K562 (cell line): ENCODE measurements around the gene FERMT3. TPM values are rescaled to one million over a fixed set of nuclear protein-coding genes. Genes with fewer than 3 reads are reported as not detected.

ENCODE experiments used
- CAMTA2 ChIP-seq: fragments of 250-450 bp; sonication (Bioruptor Pico); conservative IDR thresholded peaks from 2 replicates; pipeline ENCODE4 v1.5.1; 2022
- CBX8 ChIP-seq: fragments of 200-600 bp; sonication (generic); IDR thresholded peaks from 2 replicates; pipeline ENCODE4 v1.6.1; 2012; ENCODE audit warnings: borderline replicate concordance, mixed run types, low read depth, mild to moderate bottlenecking, moderate library complexity, mixed read lengths, low read length, control low read depth, inconsistent platforms; ENCODE audit not compliant: poor library complexity, severe bottlenecking; ENCODE audit errors: extremely low read depth
- ESRRB ChIP-seq: fragments of 250-450 bp; sonication (Bioruptor Pico); IDR thresholded peaks from 2 replicates; pipeline ENCODE4 v1.5.0; 2020; ENCODE audit warnings: mild to moderate bottlenecking, moderate library complexity, borderline replicate concordance
- FOXK2 ChIP-seq, 2 experiments: fragments of 450-650 bp; IDR thresholded peaks in 1 of 2; conservative IDR thresholded peaks in 1 of 2; 2 replicates each; pipeline ENCODE4 v1.6.1; 2016; ENCODE audit warnings: low read depth in 2 of 2, mild to moderate bottlenecking in 1 of 2
- HNRNPUL1 ChIP-seq: fragments of 200-400 bp; formaldehyde crosslinking; IDR thresholded peaks from 2 replicates; pipeline ENCODE4 v1.6.1; 2017; ENCODE audit warnings: low read length
- HOXB6 ChIP-seq: fragments of 250-450 bp; sonication (Bioruptor Pico); IDR thresholded peaks from 2 replicates; pipeline ENCODE4 v1.5.1; 2022; ENCODE audit warnings: mild to moderate bottlenecking, borderline replicate concordance
- IRF2 ChIP-seq: sonication (generic); formaldehyde crosslinking; IDR thresholded peaks from 2 replicates; pipeline ENCODE4 v1.8.1; 2022; ENCODE audit warnings: mild to moderate bottlenecking, missing genetic modification reagents
- MTA2 ChIP-seq: fragments of 450-650 bp; IDR thresholded peaks from 2 replicates; pipeline ENCODE4 v1.6.1; 2016; ENCODE audit warnings: low read depth
- NRF1 ChIP-seq, 2 experiments: fragments of 450-650 bp; IDR thresholded peaks in 1 of 2; conservative IDR thresholded peaks in 1 of 2; 2 replicates each; pipeline ENCODE4 v1.6.1; 2014; ENCODE audit warnings: mild to moderate bottlenecking in 2 of 2
- PREB ChIP-seq: sonication (generic); formaldehyde crosslinking; IDR thresholded peaks from 2 replicates; pipeline ENCODE4 v1.8.1; 2023; ENCODE audit warnings: mild to moderate bottlenecking, missing genetic modification reagents
- PTBP1 ChIP-seq: fragments of 200-400 bp; formaldehyde crosslinking; IDR thresholded peaks from 2 replicates; pipeline ENCODE4 v1.6.1; 2017; ENCODE audit warnings: low read depth, low read length
- TAF15 ChIP-seq: fragments of 200-400 bp; formaldehyde crosslinking; IDR thresholded peaks from 2 replicates; pipeline ENCODE4 v1.6.1; 2017; ENCODE audit warnings: mild to moderate bottlenecking, low read depth, low read length, moderate library complexity
- YY1 ChIP-seq, 3 experiments: IDR thresholded peaks; 2 replicates each; pipeline ENCODE4 v1.6.1; 2011; ENCODE audit warnings: low read length in 2 of 3, mild to moderate bottlenecking in 2 of 3, moderate library complexity in 2 of 3, borderline replicate concordance in 1 of 3, control low read depth in 1 of 3, low read depth in 1 of 3; ENCODE audit not compliant: insufficient read depth in 3 of 3, insufficient replicate concordance in 2 of 3, control insufficient read depth in 1 of 3, insufficient read length in 1 of 3; ENCODE audit errors: extremely low read depth in 1 of 3
- ZBTB1 ChIP-seq: sonication (generic); formaldehyde crosslinking; IDR thresholded peaks from 2 replicates; pipeline ENCODE4 v1.8.1; 2023; ENCODE audit warnings: missing genetic modification reagents, low read depth, mild to moderate bottlenecking, borderline replicate concordance
- ZBTB17 ChIP-seq: fragments of 450-650 bp; formaldehyde crosslinking; IDR thresholded peaks from 2 replicates; pipeline ENCODE4 v1.4.0; 2020; ENCODE audit warnings: mild to moderate bottlenecking
- ZFP30 ChIP-seq: fragments of 250-450 bp; sonication (Bioruptor Pico); IDR thresholded peaks from 2 replicates; pipeline ENCODE4 v1.8.0; 2022; ENCODE audit warnings: moderate library complexity, mild to moderate bottlenecking, inconsistent platforms, borderline replicate concordance
- ZNF274 ChIP-seq: IDR thresholded peaks from 2 replicates; pipeline ENCODE4 v1.6.1; 2011; ENCODE audit warnings: low read depth, mild to moderate bottlenecking, low read length, moderate library complexity, borderline replicate concordance
- ZNF41 ChIP-seq: fragments of 250-450 bp; sonication (Bioruptor Pico); conservative IDR thresholded peaks from 2 replicates; pipeline ENCODE4 v1.4.0; 2020; ENCODE audit warnings: mild to moderate bottlenecking
- ZNF644 ChIP-seq: fragments of 200-800 bp; sonication (Bioruptor generic); IDR thresholded peaks from 2 replicates; pipeline ENCODE4 v1.6.1; 2016; ENCODE audit warnings: low read depth, missing genetic modification characterization, missing compliant biosample characterization
- ZNF695 ChIP-seq: fragments of 450-650 bp; formaldehyde crosslinking; IDR thresholded peaks from 2 replicates; pipeline ENCODE4 v1.4.0; 2020; ENCODE audit warnings: mild to moderate bottlenecking, moderate library complexity
- ZNF766 ChIP-seq: fragments of 200-800 bp; sonication (Bioruptor generic); conservative IDR thresholded peaks from 2 replicates; pipeline ENCODE4 v1.6.1; 2016; ENCODE audit warnings: missing genetic modification characterization, missing compliant biosample characterization
- polyA plus RNA-seq, 8 experiments: library from polyadenylated mRNA; depleted of rRNA in 4 of 8; stranded (reverse) in 5 of 8; unstranded in 3 of 8; fragments of >200 nt; fragmentation: Nextera tagmentation in 2 of 8; fragmentation: Illumina TruSeq in 1 of 8; extraction: Ambion mirVana in 2 of 8; extraction: Trizol in 1 of 8; gene quantifications; 2 replicates each; pipeline versions ENCODE4 v1.2.1 to v1.2.3, GENCODE V29; 2011 to 2014; ENCODE audit warnings: inconsistent platforms in 1 of 8, missing spikeins in 1 of 8
- total RNA-seq, 7 experiments: library from RNA; depleted of rRNA in 6 of 7; stranded (reverse); fragments of >200 nt in 6 of 7; fragmentation: Illumina TruSeq in 2 of 7; extraction: Trizol in 2 of 7; gene quantifications; 2 replicates each; pipeline versions ENCODE4 v1.2.1 to v1.2.3, GENCODE V29; 2011 to 2021; ENCODE audit warnings: low replicate concordance in 1 of 7
- TF ChIP-seq, protein P1 (sequence below): fragments of 450-650 bp; formaldehyde crosslinking; IDR thresholded peaks from 2 replicates; pipeline ENCODE4 v1.4.0; 2022; ENCODE audit warnings: missing genetic modification characterization
- TF ChIP-seq, protein P2 (sequence below): sonication (generic); formaldehyde crosslinking; IDR thresholded peaks from 2 replicates; pipeline ENCODE4 v1.8.0; 2022; ENCODE audit warnings: mild to moderate bottlenecking, missing genetic modification reagents, borderline replicate concordance

FERMT3 gene
- total and polyA plus RNA-seq, 9 of the 15 experiments (the other 6 are each of a cell fraction or from before 2014, with no cell fraction given) = 3.2 to 275 (median 79.7) TPM

- TF ChIP-seq HOXB6 (CRISPR knock-in tag) (peak; percentile 51; the same call in 1 of the 2 replicates), FOXK2 (conservative IDR thresholded peaks at IDR 0.05 in 1 of 2, IDR thresholded peaks at IDR 0.05 in 1 of 2; ENCODE audit: low read depth in 2 of 2) (no peak), ZNF644 (tag) (no peak), ZFP30 (CRISPR knock-in tag) (no peak), ZNF766 (no peak), HNRNPUL1 (no peak), PTBP1 (no peak), MTA2 (no peak), ZBTB17 (CRISPR knock-in tag) (no peak), ZNF695 (CRISPR knock-in tag) (no peak), ESRRB (no peak), ZBTB1 (no peak), PREB (CRISPR knock-in tag) (0 out of 2 replicates have a peak, but pooled peaks have one; percentile 8), TAF15 (no peak), CBX8 (no peak), CAMTA2 (no peak), ZNF274 (no peak), NRF1 (conservative IDR thresholded peaks at IDR 0.05 in 1 of 2, IDR thresholded peaks at IDR 0.05 in 1 of 2) (peak; percentile 44 to 64; a peak in 3 of 4 replicates), ZNF41 (CRISPR knock-in tag) (no peak), IRF2 (CRISPR knock-in tag) (no peak), YY1 (IDR thresholded peaks at IDR 0.05; ENCODE audit: borderline replicate concordance in 1 of 3, control insufficient read depth in 1 of 3, extremely low read depth in 1 of 3, insufficient read depth in 3 of 3, insufficient read length in 1 of 3, insufficient replicate concordance in 2 of 3, low read depth in 1 of 3, low read length in 2 of 3) (no peak)
- TF ChIP-seq, protein P1, sequence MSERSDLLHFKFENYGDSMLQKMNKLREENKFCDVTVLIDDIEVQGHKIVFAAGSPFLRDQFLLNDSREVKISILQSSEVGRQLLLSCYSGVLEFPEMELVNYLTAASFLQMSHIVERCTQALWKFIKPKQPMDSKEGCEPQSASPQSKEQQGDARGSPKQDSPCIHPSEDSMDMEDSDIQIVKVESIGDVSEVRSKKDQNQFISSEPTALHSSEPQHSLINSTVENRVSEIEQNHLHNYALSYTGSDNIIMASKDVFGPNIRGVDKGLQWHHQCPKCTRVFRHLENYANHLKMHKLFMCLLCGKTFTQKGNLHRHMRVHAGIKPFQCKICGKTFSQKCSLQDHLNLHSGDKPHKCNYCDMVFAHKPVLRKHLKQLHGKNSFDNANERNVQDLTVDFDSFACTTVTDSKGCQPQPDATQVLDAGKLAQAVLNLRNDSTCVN = no peak
- TF ChIP-seq, protein P2, sequence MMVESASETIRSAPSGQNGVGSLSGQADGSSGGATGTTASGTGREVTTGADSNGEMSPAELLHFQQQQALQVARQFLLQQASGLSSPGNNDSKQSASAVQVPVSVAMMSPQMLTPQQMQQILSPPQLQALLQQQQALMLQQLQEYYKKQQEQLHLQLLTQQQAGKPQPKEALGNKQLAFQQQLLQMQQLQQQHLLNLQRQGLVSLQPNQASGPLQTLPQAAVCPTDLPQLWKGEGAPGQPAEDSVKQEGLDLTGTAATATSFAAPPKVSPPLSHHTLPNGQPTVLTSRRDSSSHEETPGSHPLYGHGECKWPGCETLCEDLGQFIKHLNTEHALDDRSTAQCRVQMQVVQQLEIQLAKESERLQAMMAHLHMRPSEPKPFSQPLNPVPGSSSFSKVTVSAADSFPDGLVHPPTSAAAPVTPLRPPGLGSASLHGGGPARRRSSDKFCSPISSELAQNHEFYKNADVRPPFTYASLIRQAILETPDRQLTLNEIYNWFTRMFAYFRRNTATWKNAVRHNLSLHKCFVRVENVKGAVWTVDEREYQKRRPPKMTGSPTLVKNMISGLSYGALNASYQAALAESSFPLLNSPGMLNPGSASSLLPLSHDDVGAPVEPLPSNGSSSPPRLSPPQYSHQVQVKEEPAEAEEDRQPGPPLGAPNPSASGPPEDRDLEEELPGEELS (CRISPR knock-in tag) = no peak
Observed at GRCh38 chr11:64247729-64248531, 41.4 kb downstream of the FERMT3 start (continued).
